ENCODE measurements around the gene WFIKKN1. TPM values are rescaled to one million over a fixed set of nuclear protein-coding genes. Genes with fewer than 3 reads are reported as not detected.

The WFIKKN1 gene
- total and polyA plus RNA-seq, 2 of the 13 experiments (the other 11 are each of a cell fraction or from before 2014, with no cell fraction given): 1.7 to 4.9 TPM

DNA sequence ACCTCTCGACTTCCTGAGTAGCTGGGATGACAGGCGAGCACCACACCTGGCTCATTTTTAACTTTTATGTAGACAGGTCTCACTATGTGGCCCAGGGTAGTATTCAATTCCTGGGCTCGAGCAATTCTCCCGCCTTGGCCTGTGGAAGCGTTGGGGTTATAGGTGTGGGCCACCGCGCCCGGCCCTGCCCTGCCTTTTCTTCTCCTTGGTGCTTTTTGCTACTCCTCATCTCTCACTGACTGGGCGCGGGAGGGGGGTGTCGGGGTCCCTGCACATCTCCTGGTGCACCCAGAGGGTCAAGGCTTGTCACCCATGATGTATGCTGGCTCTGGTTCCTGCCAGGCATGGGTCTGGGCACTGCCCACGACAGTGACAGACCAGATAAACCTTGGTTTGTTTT is 13.8 kb downstream of the WFIKKN1 start:
- Histone ChIP-seq H2AFZ (ENCODE audit: low read length) (no peak overlapping the region), H3K27me3 (ENCODE audit: control insufficient read depth in 1 of 2, insufficient read depth in 2 of 2, low read length in 2 of 2) (no peaks in the 10 kb centered on the region), H3K36me3 (replicated peaks in 1 of 2; ENCODE audit: control insufficient read depth in 1 of 2, insufficient read depth in 2 of 2, low read length in 2 of 2) (no peaks in the 10 kb centered on the region), H3K4me2 (ENCODE audit: low read depth, low read length) (0 out of 2 replicates have a peak overlapping the region, but pooled peaks have one; percentile 3), H3K9ac (ENCODE audit: insufficient read depth, low read depth, low read length) (no peak overlapping the region), H3K4me3 (replicated peaks in 1 of 3; ENCODE audit: insufficient read depth in 1 of 3, low read depth in 2 of 3, low read length in 3 of 3) (no peak overlapping the region), H3K27ac (ENCODE audit: extremely low read length, insufficient read depth, low read length) (no peak overlapping the region), H3K9me3 (ENCODE audit: low read length) (no peaks in the 10 kb centered on the region), H3K4me1 (ENCODE audit: insufficient read depth, low read length) (peaks cover 74% of the 10 kb centered on the region), H3K79me2 (ENCODE audit: insufficient read depth, low read length) (peaks cover 27% of the 10 kb centered on the region), H4K20me1 (ENCODE audit: insufficient read depth, low read length) (peaks cover 4% of the 10 kb centered on the region; the same call in 1 of the 2 replicates)
- ChIA-PET POLR2A (interaction anchor here (2.0 kb wide), 1 partner anchor 8 kb away, joined by 4 read pairs; no protein-coding TSS in a partner anchor), CTCF (ENCODE audit: low intra/inter-chr PET ratio, low total read pairs) (no interaction called here)
- intact Hi-C loops (cut with micrococcal nuclease; ENCODE audit: unreplicated experiment) (loop anchor here (10.0 kb wide), 1 partner anchor 60 kb away; no protein-coding TSS in a partner anchor), in situ Hi-C loops (cut with HindIII; ENCODE audit: extremely low pct_ligation_motif_present, low pct_unique_long_range_greater_than_20kb) (no loop called here)
- ATAC-seq (no peak), FAIRE-seq (no peak), DNase-seq (ENCODE audit: low spot score) (no peak)
- no TSS peak for BruUV-seq (replicated peaks)
- TF ChIP-seq, protein P1, sequence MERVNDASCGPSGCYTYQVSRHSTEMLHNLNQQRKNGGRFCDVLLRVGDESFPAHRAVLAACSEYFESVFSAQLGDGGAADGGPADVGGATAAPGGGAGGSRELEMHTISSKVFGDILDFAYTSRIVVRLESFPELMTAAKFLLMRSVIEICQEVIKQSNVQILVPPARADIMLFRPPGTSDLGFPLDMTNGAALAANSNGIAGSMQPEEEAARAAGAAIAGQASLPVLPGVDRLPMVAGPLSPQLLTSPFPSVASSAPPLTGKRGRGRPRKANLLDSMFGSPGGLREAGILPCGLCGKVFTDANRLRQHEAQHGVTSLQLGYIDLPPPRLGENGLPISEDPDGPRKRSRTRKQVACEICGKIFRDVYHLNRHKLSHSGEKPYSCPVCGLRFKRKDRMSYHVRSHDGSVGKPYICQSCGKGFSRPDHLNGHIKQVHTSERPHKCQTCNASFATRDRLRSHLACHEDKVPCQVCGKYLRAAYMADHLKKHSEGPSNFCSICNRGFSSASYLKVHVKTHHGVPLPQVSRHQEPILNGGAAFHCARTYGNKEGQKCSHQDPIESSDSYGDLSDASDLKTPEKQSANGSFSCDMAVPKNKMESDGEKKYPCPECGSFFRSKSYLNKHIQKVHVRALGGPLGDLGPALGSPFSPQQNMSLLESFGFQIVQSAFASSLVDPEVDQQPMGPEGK (CRISPR knock-in tag; IDR thresholded peaks at IDR 0.05): no peak
- TF ChIP-seq, protein P2, sequence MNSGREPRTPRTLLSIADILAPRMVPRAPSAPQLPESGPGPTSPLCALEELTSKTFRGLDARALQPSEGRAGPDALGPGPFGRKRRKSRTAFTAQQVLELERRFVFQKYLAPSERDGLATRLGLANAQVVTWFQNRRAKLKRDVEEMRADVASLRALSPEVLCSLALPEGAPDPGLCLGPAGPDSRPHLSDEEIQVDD (CRISPR knock-in tag; IDR thresholded peaks at IDR 0.05; ENCODE audit: borderline replicate concordance): no peak
- TF ChIP-seq TRIM24 (CRISPR knock-in tag; IDR thresholded peaks at IDR 0.05): no peak
- 0 out of 2 replicates have a peak, but pooled peaks have one; percentile 11 for TF ChIP-seq SRY (CRISPR knock-in tag; IDR thresholded peaks at IDR 0.05)
- no peak for TF ChIP-seq ATAD3A (CRISPR knock-in tag; IDR thresholded peaks at IDR 0.05)
- TF ChIP-seq, protein P3, sequence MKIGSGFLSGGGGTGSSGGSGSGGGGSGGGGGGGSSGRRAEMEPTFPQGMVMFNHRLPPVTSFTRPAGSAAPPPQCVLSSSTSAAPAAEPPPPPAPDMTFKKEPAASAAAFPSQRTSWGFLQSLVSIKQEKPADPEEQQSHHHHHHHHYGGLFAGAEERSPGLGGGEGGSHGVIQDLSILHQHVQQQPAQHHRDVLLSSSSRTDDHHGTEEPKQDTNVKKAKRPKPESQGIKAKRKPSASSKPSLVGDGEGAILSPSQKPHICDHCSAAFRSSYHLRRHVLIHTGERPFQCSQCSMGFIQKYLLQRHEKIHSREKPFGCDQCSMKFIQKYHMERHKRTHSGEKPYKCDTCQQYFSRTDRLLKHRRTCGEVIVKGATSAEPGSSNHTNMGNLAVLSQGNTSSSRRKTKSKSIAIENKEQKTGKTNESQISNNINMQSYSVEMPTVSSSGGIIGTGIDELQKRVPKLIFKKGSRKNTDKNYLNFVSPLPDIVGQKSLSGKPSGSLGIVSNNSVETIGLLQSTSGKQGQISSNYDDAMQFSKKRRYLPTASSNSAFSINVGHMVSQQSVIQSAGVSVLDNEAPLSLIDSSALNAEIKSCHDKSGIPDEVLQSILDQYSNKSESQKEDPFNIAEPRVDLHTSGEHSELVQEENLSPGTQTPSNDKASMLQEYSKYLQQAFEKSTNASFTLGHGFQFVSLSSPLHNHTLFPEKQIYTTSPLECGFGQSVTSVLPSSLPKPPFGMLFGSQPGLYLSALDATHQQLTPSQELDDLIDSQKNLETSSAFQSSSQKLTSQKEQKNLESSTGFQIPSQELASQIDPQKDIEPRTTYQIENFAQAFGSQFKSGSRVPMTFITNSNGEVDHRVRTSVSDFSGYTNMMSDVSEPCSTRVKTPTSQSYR (CRISPR knock-in tag; IDR thresholded peaks at IDR 0.05; ENCODE audit: borderline replicate concordance): no peak
- TF ChIP-seq HNRNPL (IDR thresholded peaks at IDR 0.05; ENCODE audit: low read depth, low read length): 0 out of 2 replicates have a peak, but pooled peaks have one; percentile 27
- TF ChIP-seq AGO2 (optimal IDR thresholded peaks at IDR 0.05; ENCODE audit: low read depth, low read length): peak; percentile 17
- WGBS (ENCODE audit: low lambda C conversion rate): 94% methylated on average over 12 of the region's 12 CpGs
